GM23338 (cell line): ENCODE results near the gene TMTC2. TPM values are rescaled to one million over a fixed set of nuclear protein-coding genes. Genes with fewer than 3 reads are reported as not detected.

ENCODE experiments used
- ATAC-seq: fragments of 200-7000 bp; cut with Tn5 transposase; 3 replicates; pipeline ENCODE4 v1.9.1; 2020
- DNase-seq: peaks from one replicate; pipeline ENCODE4 v3.0.0-alpha.2; 2015; ENCODE audit warnings: low spot score
- H2AFZ ChIP-seq: fragments of 200-600 bp; sonication (generic); 2 replicates; pipeline ENCODE4 v1.8.0; 2016; ENCODE audit warnings: antibody characterized with exemption, mild to moderate bottlenecking, moderate library complexity
- H3F3A ChIP-seq: fragments of 200-600 bp; sonication (generic); replicated peaks from 2 replicates; pipeline ENCODE4 v1.8.0; 2017; ENCODE audit warnings: antibody characterized with exemption, mixed run types, low read depth
- H3K27ac ChIP-seq: fragments of 200-600 bp; sonication (generic); 2 replicates; pipeline ENCODE4 v1.6.1; 2016; ENCODE audit warnings: low read depth
- H3K27me3 ChIP-seq: fragments of 200-600 bp; sonication (generic); 2 replicates; pipeline ENCODE4 v1.8.0; 2016; ENCODE audit warnings: mild to moderate bottlenecking, mixed run types, moderate library complexity; ENCODE audit not compliant: insufficient read depth
- H3K36me3 ChIP-seq: fragments of 200-600 bp; sonication (generic); 2 replicates; pipeline ENCODE4 v1.8.0; 2016; ENCODE audit warnings: mild to moderate bottlenecking; ENCODE audit not compliant: insufficient read depth
- H3K4me1 ChIP-seq: fragments of 200-600 bp; sonication (generic); 2 replicates; pipeline ENCODE4 v1.8.0; 2016; ENCODE audit warnings: mild to moderate bottlenecking, moderate library complexity; ENCODE audit not compliant: insufficient read depth
- H3K4me2 ChIP-seq: fragments of 200-600 bp; sonication (generic); 2 replicates; pipeline ENCODE4 v1.7.1; 2017; ENCODE audit warnings: mixed run types
- H3K4me3 ChIP-seq: fragments of 200-600 bp; sonication (generic); 2 replicates; pipeline ENCODE4 v1.6.1; 2016; ENCODE audit warnings: mixed run types
- H3K79me2 ChIP-seq: fragments of 200-600 bp; sonication (generic); replicated peaks from 2 replicates; pipeline ENCODE4 v1.8.0; 2017; ENCODE audit warnings: mild to moderate bottlenecking; ENCODE audit not compliant: insufficient read depth
- H3K9me2 ChIP-seq: fragments of 200-600 bp; sonication (generic); 2 replicates; pipeline ENCODE4 v1.8.0; 2017; ENCODE audit not compliant: insufficient read depth
- H4K20me1 ChIP-seq: fragments of 200-600 bp; sonication (generic); replicated peaks from 2 replicates; pipeline ENCODE4 v1.8.0; 2017; ENCODE audit warnings: mild to moderate bottlenecking; ENCODE audit not compliant: insufficient read depth
- H3K27ac Mint-ChIP-seq: 2 replicates; pipeline ENCODE4 v1.8.0; 2020; ENCODE audit warnings: inconsistent platforms, mild to moderate bottlenecking, moderate library complexity, mixed read lengths
- H3K27me3 Mint-ChIP-seq: 3 replicates; pipeline ENCODE4 v1.8.0; 2022; ENCODE audit warnings: low read depth, mild to moderate bottlenecking, moderate library complexity, mixed read lengths, inconsistent platforms; ENCODE audit not compliant: insufficient read depth, poor library complexity
- H3K36me3 Mint-ChIP-seq: 3 replicates; pipeline ENCODE4 v1.8.0; 2021; ENCODE audit warnings: low read depth, mild to moderate bottlenecking, inconsistent platforms, moderate library complexity, mixed read lengths
- H3K4me1 Mint-ChIP-seq: 3 replicates; pipeline ENCODE4 v1.8.0; 2020; ENCODE audit warnings: mild to moderate bottlenecking, inconsistent platforms, mixed read lengths
- H3K4me3 Mint-ChIP-seq: 3 replicates; pipeline ENCODE4 v1.8.0; 2021; ENCODE audit warnings: moderate library complexity, mild to moderate bottlenecking, inconsistent platforms, mixed read lengths
- H3K9me3 Mint-ChIP-seq: 3 replicates; pipeline ENCODE4 v1.8.0; 2020; ENCODE audit warnings: moderate library complexity, mild to moderate bottlenecking, inconsistent platforms, mixed read lengths
- CREB1 ChIP-seq: fragments of 250-450 bp; sonication (Bioruptor Pico); IDR thresholded peaks from 2 replicates; pipeline ENCODE4 v1.5.0; 2020; ENCODE audit warnings: low read depth, mild to moderate bottlenecking, moderate library complexity
- CTCF ChIP-seq, 2 experiments: fragments of 200-600 bp in 1 of 2; sonication (generic) in 1 of 2; conservative IDR thresholded peaks; 2 replicates each; pipeline versions ENCODE4 v1.5.1 to v1.6.1; 2016 to 2017; ENCODE audit warnings: antibody characterized with exemption in 2 of 2, low read depth in 2 of 2, mild to moderate bottlenecking in 2 of 2, moderate library complexity in 1 of 2
- EZH2 ChIP-seq: fragments of 200-600 bp; sonication (generic); IDR thresholded peaks from one replicate; pipeline ENCODE4 v1.8.0; 2017; ENCODE audit warnings: antibody characterized with exemption, mild to moderate bottlenecking, low read depth; ENCODE audit not compliant: unreplicated experiment
- EZH2phosphoT487 ChIP-seq: fragments of 200-600 bp; sonication (generic); IDR thresholded peaks from one replicate; pipeline ENCODE4 v1.8.1; 2018; ENCODE audit warnings: antibody characterized with exemption; ENCODE audit not compliant: unreplicated experiment
- JUNB ChIP-seq: IDR thresholded peaks from one replicate; pipeline ENCODE4 v1.6.1; 2016; ENCODE audit warnings: antibody characterized with exemption; ENCODE audit not compliant: unreplicated experiment
- NANOG ChIP-seq: IDR thresholded peaks from 2 replicates; pipeline ENCODE4 v1.6.1; 2016; ENCODE audit warnings: antibody characterized with exemption, borderline replicate concordance
- POLR2AphosphoS5 ChIP-seq: IDR thresholded peaks from 2 replicates; pipeline ENCODE4 v1.6.1; 2016; ENCODE audit warnings: antibody characterized with exemption, low read depth
- STAT1 ChIP-seq: IDR thresholded peaks from one replicate; pipeline ENCODE4 v1.6.1; 2016; ENCODE audit warnings: antibody characterized with exemption; ENCODE audit not compliant: unreplicated experiment
- ZNF114 ChIP-seq: fragments of 250-450 bp; sonication (Bioruptor Pico); IDR thresholded peaks from 2 replicates; pipeline ENCODE4 v1.5.0; 2020; ENCODE audit warnings: mild to moderate bottlenecking, moderate library complexity
- ZNF331 ChIP-seq: fragments of 250-450 bp; sonication (Bioruptor Pico); IDR thresholded peaks from 2 replicates; pipeline ENCODE4 v1.5.0; 2020; ENCODE audit warnings: low read depth, mild to moderate bottlenecking, moderate library complexity
- polyA plus RNA-seq: library from polyadenylated mRNA; unstranded; fragments of >200 nt; fragmentation: Nextera tagmentation; extraction: Ambion mirVana; gene quantifications from 2 replicates; pipeline ENCODE4 v1.2.1, GENCODE V29; 2016
- total RNA-seq: library from RNA; depleted of rRNA; stranded (reverse); fragments of >200 nt; shearing (Covaris generic); gene quantifications from 2 replicates; pipeline ENCODE4 v1.2.3, GENCODE V29; 2014
- TF ChIP-seq, protein P1 (sequence below): IDR thresholded peaks from one replicate; pipeline ENCODE4 v1.6.1; 2018; ENCODE audit warnings: antibody characterized with exemption; ENCODE audit not compliant: unreplicated experiment
- TF ChIP-seq, protein P2 (sequence below): IDR thresholded peaks from 2 replicates; pipeline ENCODE4 v1.6.1; 2016; ENCODE audit warnings: antibody characterized with exemption

Gene TMTC2
- total and polyA plus RNA-seq, 2 experiments from 2014 or later = 0.57 to 6.5 TPM

GRCh38 chr12:82958966-82959365, 272.3 kb downstream of the TMTC2 start:
- Histone ChIP-seq H3K9me2 (no peaks in the 10 kb centered on the region), H3K4me1 (no peaks in the 10 kb centered on the region), H3K79me2 (no peaks in the 10 kb centered on the region), H3K4me3 (no peak overlapping the region), H3K27me3 (no peaks in the 10 kb centered on the region), H3K4me2 (no peak overlapping the region), H3F3A (no peaks in the 10 kb centered on the region), H3K27ac (no peak overlapping the region), H4K20me1 (no peaks in the 10 kb centered on the region), H3K36me3 (no peaks in the 10 kb centered on the region), H2AFZ (no peak overlapping the region)
- no peak for TF ChIP-seq ZNF331 (CRISPR knock-in tag)
- TF ChIP-seq ZNF114 (CRISPR knock-in tag) = no peak
- TF ChIP-seq NANOG = no peak
- TF ChIP-seq, protein P1, sequence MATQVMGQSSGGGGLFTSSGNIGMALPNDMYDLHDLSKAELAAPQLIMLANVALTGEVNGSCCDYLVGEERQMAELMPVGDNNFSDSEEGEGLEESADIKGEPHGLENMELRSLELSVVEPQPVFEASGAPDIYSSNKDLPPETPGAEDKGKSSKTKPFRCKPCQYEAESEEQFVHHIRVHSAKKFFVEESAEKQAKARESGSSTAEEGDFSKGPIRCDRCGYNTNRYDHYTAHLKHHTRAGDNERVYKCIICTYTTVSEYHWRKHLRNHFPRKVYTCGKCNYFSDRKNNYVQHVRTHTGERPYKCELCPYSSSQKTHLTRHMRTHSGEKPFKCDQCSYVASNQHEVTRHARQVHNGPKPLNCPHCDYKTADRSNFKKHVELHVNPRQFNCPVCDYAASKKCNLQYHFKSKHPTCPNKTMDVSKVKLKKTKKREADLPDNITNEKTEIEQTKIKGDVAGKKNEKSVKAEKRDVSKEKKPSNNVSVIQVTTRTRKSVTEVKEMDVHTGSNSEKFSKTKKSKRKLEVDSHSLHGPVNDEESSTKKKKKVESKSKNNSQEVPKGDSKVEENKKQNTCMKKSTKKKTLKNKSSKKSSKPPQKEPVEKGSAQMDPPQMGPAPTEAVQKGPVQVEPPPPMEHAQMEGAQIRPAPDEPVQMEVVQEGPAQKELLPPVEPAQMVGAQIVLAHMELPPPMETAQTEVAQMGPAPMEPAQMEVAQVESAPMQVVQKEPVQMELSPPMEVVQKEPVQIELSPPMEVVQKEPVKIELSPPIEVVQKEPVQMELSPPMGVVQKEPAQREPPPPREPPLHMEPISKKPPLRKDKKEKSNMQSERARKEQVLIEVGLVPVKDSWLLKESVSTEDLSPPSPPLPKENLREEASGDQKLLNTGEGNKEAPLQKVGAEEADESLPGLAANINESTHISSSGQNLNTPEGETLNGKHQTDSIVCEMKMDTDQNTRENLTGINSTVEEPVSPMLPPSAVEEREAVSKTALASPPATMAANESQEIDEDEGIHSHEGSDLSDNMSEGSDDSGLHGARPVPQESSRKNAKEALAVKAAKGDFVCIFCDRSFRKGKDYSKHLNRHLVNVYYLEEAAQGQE = no peak
- H3K27ac Mint-ChIP-seq = no peak overlapping the region
- no peak for ATAC-seq
- no peak overlapping the region for H3K4me3 Mint-ChIP-seq
- H3K9me3 Mint-ChIP-seq = no peaks in the 10 kb centered on the region
- H3K4me1 Mint-ChIP-seq = peaks cover 7% of the 10 kb centered on the region; the same call in 2 of the 3 replicates
- H3K36me3 Mint-ChIP-seq = no peaks in the 10 kb centered on the region
- no peak for DNase-seq
- no peaks in the 10 kb centered on the region for H3K27me3 Mint-ChIP-seq

DNA sequence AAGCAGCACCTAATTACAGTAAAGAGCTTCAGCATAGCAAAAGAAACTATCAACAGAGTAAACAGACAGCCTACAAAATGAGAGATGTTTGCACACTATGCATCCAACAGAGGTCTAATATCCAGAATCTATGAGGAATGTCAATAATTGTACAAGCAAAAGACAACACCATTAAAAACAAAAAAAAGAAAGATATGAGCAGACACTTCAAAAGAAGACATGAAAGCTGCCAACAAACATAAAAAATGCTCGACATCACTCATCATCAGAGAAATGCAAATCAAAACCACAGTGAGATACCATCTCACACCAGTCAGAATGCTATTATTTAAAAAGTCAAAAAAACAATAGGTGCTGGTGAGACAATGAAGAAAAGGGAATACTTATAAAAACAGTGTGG, 273.1 kb downstream of the TMTC2 start:
- H3K9me3 Mint-ChIP-seq = no peaks in the 10 kb centered on the region
- H3K36me3 ChIP-seq = no peaks in the 10 kb centered on the region
- no peaks in the 10 kb centered on the region for H3K9me2 ChIP-seq
- H3F3A ChIP-seq = no peaks in the 10 kb centered on the region
- H4K20me1 ChIP-seq = no peaks in the 10 kb centered on the region
- H3K27me3 ChIP-seq = no peaks in the 10 kb centered on the region
- no peaks in the 10 kb centered on the region for H3K36me3 Mint-ChIP-seq
- H3K4me1 Mint-ChIP-seq = peaks cover 8% of the 10 kb centered on the region; the same call in 2 of the 3 replicates
- no peak overlapping the region for H3K4me3 ChIP-seq
- H3K4me3 Mint-ChIP-seq = no peak overlapping the region
- H3K27ac ChIP-seq = no peak overlapping the region
- no peaks in the 10 kb centered on the region for H3K79me2 ChIP-seq
- no peak overlapping the region for H3K4me2 ChIP-seq
- no peak overlapping the region for H2AFZ ChIP-seq
- ATAC-seq (no peak), DNase-seq (no peak)
- H3K27me3 Mint-ChIP-seq = no peaks in the 10 kb centered on the region
- no peaks in the 10 kb centered on the region for H3K4me1 ChIP-seq
- H3K27ac Mint-ChIP-seq = no peak overlapping the region
- no peak for TF ChIP-seq ZNF114 (CRISPR knock-in tag)
- no peak for TF ChIP-seq JUNB
- TF ChIP-seq POLR2AphosphoS5 = no peak
- no peak for TF ChIP-seq CTCF (conservative IDR thresholded peaks at IDR 0.05; ENCODE audit: low read depth in 2 of 2)
- TF ChIP-seq, protein P1 = no peak
- TF ChIP-seq EZH2 = no peak
- TF ChIP-seq, protein P2, sequence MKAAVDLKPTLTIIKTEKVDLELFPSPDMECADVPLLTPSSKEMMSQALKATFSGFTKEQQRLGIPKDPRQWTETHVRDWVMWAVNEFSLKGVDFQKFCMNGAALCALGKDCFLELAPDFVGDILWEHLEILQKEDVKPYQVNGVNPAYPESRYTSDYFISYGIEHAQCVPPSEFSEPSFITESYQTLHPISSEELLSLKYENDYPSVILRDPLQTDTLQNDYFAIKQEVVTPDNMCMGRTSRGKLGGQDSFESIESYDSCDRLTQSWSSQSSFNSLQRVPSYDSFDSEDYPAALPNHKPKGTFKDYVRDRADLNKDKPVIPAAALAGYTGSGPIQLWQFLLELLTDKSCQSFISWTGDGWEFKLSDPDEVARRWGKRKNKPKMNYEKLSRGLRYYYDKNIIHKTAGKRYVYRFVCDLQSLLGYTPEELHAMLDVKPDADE = no peak
- no peak for TF ChIP-seq CREB1 (CRISPR knock-in tag)
- TF ChIP-seq EZH2phosphoT487 = no peak
- TF ChIP-seq STAT1 = no peak
- no peak for TF ChIP-seq NANOG
